ENCODE data around the gene HDAC4.

DNA sequence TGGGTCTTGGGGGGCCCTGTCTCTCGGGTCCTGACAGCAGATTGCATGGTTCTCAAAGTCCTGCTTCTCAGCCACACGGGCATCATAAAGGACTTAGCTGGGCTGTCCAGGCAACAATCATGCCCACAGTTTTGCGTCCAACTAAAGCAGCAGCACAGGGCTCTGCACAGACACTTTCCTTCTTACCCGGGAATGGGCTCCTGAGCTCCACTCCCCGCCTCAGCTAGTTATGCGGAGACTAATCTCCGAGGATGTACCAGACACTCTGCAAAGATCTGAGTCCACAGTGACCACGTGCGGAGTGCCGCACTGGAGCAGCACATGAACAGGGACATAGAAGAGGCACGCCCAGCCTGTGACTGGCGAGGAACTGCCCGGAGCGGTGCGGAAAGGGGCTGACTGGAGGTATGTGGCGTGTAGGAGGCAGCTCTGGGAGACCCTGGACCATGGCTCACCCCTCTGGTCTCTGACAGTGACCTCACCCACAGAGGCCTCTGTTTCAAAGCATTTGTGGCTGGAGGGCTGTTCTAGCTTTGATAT lies 270.0 kb downstream of the HDAC4 start:
- TF ChIP-seq BRCA1 (IDR thresholded peaks at IDR 0.05; ENCODE audit: low read depth, low read length) (no peak), POLR2A (IDR thresholded peaks at IDR 0.05; ENCODE audit: low read depth, low read length) (no peak), MTA2 (IDR thresholded peaks at IDR 0.05; ENCODE audit: low read depth) (no peak), SMAD5 (IDR thresholded peaks at IDR 0.05; ENCODE audit: low read depth) (no peak), MEF2A (IDR thresholded peaks at IDR 0.05; ENCODE audit: insufficient read depth, low read depth, low read length) (no peak), POLR2AphosphoS5 (IDR thresholded peaks at IDR 0.05; ENCODE audit: low read length) (no peak), TAF1 (IDR thresholded peaks at IDR 0.05; ENCODE audit: borderline replicate concordance, low read depth, low read length) (no peak), YY1 (IDR thresholded peaks at IDR 0.05; ENCODE audit: low read depth, low read length) (no peak)
- TF ChIP-seq, protein P1, sequence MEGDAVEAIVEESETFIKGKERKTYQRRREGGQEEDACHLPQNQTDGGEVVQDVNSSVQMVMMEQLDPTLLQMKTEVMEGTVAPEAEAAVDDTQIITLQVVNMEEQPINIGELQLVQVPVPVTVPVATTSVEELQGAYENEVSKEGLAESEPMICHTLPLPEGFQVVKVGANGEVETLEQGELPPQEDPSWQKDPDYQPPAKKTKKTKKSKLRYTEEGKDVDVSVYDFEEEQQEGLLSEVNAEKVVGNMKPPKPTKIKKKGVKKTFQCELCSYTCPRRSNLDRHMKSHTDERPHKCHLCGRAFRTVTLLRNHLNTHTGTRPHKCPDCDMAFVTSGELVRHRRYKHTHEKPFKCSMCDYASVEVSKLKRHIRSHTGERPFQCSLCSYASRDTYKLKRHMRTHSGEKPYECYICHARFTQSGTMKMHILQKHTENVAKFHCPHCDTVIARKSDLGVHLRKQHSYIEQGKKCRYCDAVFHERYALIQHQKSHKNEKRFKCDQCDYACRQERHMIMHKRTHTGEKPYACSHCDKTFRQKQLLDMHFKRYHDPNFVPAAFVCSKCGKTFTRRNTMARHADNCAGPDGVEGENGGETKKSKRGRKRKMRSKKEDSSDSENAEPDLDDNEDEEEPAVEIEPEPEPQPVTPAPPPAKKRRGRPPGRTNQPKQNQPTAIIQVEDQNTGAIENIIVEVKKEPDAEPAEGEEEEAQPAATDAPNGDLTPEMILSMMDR (IDR thresholded peaks at IDR 0.05 in 2 of 3, conservative IDR thresholded peaks at IDR 0.05 in 1 of 3; ENCODE audit: control insufficient read depth in 2 of 3, extremely low read depth in 1 of 3, insufficient read depth in 1 of 3, low read depth in 3 of 3, low read length in 3 of 3), result no peak
- TF ChIP-seq, protein P2, sequence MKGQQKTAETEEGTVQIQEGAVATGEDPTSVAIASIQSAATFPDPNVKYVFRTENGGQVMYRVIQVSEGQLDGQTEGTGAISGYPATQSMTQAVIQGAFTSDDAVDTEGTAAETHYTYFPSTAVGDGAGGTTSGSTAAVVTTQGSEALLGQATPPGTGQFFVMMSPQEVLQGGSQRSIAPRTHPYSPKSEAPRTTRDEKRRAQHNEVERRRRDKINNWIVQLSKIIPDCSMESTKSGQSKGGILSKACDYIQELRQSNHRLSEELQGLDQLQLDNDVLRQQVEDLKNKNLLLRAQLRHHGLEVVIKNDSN (IDR thresholded peaks at IDR 0.05; ENCODE audit: borderline replicate concordance, extremely low read length, insufficient read depth, low read depth, low read length), result no peak
- TF ChIP-seq, protein P3, sequence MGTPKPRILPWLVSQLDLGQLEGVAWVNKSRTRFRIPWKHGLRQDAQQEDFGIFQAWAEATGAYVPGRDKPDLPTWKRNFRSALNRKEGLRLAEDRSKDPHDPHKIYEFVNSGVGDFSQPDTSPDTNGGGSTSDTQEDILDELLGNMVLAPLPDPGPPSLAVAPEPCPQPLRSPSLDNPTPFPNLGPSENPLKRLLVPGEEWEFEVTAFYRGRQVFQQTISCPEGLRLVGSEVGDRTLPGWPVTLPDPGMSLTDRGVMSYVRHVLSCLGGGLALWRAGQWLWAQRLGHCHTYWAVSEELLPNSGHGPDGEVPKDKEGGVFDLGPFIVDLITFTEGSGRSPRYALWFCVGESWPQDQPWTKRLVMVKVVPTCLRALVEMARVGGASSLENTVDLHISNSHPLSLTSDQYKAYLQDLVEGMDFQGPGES (IDR thresholded peaks at IDR 0.05), result no peak
- TF ChIP-seq, protein P4, sequence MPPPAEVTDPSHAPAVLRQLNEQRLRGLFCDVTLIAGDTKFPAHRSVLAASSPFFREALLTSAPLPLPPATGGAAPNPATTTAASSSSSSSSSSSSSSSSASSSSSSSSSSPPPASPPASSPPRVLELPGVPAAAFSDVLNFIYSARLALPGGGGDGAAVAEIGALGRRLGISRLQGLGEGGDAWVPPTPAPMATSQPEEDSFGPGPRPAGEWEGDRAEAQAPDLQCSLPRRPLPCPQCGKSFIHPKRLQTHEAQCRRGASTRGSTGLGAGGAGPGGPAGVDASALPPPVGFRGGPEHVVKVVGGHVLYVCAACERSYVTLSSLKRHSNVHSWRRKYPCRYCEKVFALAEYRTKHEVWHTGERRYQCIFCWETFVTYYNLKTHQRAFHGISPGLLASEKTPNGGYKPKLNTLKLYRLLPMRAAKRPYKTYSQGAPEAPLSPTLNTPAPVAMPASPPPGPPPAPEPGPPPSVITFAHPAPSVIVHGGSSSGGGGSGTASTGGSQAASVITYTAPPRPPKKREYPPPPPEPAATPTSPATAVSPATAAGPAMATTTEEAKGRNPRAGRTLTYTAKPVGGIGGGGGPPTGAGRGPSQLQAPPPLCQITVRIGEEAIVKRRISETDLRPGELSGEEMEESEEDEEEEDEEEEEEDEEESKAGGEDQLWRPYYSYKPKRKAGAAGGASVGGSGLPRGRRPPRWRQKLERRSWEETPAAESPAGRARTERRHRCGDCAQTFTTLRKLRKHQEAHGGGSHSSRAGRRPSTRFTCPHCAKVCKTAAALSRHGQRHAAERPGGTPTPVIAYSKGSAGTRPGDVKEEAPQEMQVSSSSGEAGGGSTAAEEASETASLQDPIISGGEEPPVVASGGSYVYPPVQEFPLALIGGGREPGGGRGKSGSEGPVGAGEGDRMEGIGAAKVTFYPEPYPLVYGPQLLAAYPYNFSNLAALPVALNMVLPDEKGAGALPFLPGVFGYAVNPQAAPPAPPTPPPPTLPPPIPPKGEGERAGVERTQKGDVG (CRISPR knock-in tag; IDR thresholded peaks at IDR 0.05), result no peak

Measured in GM12878 (cell line).